ENCODE data around the gene TSPEAR. TPM values are rescaled to one million over a fixed set of nuclear protein-coding genes. Genes with fewer than 3 reads are reported as not detected.
"Not testable (repeated sequence)": the region's sequence is repeated elsewhere in the genome, so short reads cannot be mapped to it uniquely, and the experiment has no call there.

Gene TSPEAR
- total RNA-seq, 4 donors from 2014 or later = not detected

DNA sequence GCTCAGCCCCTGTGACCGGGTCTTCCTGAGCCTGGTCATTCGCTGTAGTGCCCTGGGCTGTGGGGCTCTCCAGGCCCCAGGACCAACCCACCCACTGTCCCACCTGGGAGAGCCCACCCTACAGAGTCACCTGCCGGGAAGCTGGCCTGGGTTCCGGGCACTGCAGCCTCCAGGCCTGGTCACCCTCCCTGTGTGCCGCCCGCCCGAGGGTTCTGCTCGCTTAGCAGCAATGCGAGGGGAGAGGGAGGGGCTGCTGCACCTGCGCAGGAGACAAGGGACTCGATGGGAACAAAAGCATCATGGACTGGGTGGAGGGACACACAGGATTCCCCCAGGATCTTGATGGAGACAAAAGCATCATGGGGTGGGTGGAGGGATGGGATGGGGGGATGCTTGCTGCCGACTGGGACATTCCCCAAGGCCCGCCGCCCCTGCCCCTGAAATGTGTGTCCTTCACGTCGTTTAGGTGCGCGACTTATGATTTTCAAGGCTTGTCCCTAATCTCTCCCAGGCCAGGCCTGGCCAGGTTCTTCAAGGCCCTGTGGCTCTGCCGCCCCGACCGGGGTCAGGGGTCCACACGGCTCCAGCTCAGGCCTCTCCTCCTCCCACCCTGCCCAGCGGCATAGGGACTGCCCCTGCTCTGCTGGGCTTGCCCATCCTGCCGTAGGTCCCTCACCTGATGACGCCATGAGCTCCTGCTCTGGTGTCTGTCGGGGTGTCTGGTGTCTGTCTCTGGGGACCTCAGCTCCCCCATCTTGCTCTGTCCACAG, 97.8 kb downstream of the TSPEAR start:
- H3K9me3 ChIP-seq = peaks cover 0 to 40% (median 0%) of the 10 kb centered on the region in 4 donors
- H3K27ac ChIP-seq = no peak overlapping the region
- DNase-seq (ENCODE audit: low spot score in 2 of 2) = no peak
- no peak overlapping the region for H3K4me3 ChIP-seq
- TF ChIP-seq POLR2A (IDR thresholded peaks at IDR 0.05) = no peak
- no peak for TF ChIP-seq CTCF (IDR thresholded peaks at IDR 0.05)
- TF ChIP-seq EP300 (IDR thresholded peaks at IDR 0.05) = no peak
- no peaks in the 10 kb centered on the region for H3K27me3 ChIP-seq
- H3K4me1 ChIP-seq = no peaks in the 10 kb centered on the region
- no peaks in the 10 kb centered on the region for H3K36me3 ChIP-seq
- 85 to 86% methylated on average over 25 to 26 of the region's 26 CpGs for WGBS, 2 donors

GRCh38 chr21:44612669-44613229, 98.6 kb downstream of the TSPEAR start:
- 81 to 85% methylated on average over 10 to 13 of the region's 13 CpGs for WGBS, 2 donors
- H3K27me3 ChIP-seq = no peaks in the 10 kb centered on the region
- no peak for DNase-seq (ENCODE audit: low spot score in 2 of 2)

GRCh38 chr21:44612029-44612486, 99.3 kb downstream of the TSPEAR start, which contains the start of gene KRTAP10-8:
Gene KRTAP10-8, plus strand, starts transcription at chr21:44612079. Its CDS starts 22 bp downstream, at chr21:44612101.
- H3K9me3 ChIP-seq = peaks cover 0 to 42% (median 0%) of the 10 kb centered on the region in 4 donors
- H3K4me3 ChIP-seq = no peak within 1 kb of the TSS
- H3K36me3 ChIP-seq = no peaks in the 10 kb centered on the region
- H3K4me1 ChIP-seq = no peaks in the 10 kb centered on the region
- no peak for DNase-seq (ENCODE audit: low spot score in 2 of 2)
- no peak within 1 kb of the TSS for H3K27ac ChIP-seq
- no peaks in the 10 kb centered on the region for H3K27me3 ChIP-seq
- TF ChIP-seq CTCF (IDR thresholded peaks at IDR 0.05) = no peak
- TF ChIP-seq EP300 (IDR thresholded peaks at IDR 0.05) = no peak
- TF ChIP-seq POLR2A (IDR thresholded peaks at IDR 0.05) = no peak
- WGBS, 2 donors = 85 to 90% methylated on average over 7 to 8 of the region's 8 CpGs

More at GRCh38 chr21:44612669-44613229, 98.6 kb downstream of the TSPEAR start:
- Histone ChIP-seq H3K4me1 (no peaks in the 10 kb centered on the region), H3K27ac (no peak overlapping the region), H3K36me3 (no peaks in the 10 kb centered on the region), H3K9me3 (peaks cover 0 to 42% (median 0%) of the 10 kb centered on the region in 4 donors), H3K4me3 (no peak overlapping the region)
- TF ChIP-seq CTCF (IDR thresholded peaks at IDR 0.05) (no peak), EP300 (IDR thresholded peaks at IDR 0.05) (no peak), POLR2A (IDR thresholded peaks at IDR 0.05) (no peak)

GRCh38 chr21:44611551-44611950, 99.8 kb downstream of the TSPEAR start:
- 84 to 89% methylated on average over 4 of the region's 4 CpGs for WGBS, 2 donors
- no peak overlapping the region for H3K27ac ChIP-seq
- H3K27me3 ChIP-seq = no peaks in the 10 kb centered on the region
- H3K4me3 ChIP-seq = no peak overlapping the region
- H3K4me1 ChIP-seq = no peaks in the 10 kb centered on the region
- peaks cover 0 to 42% (median 0%) of the 10 kb centered on the region in 4 donors for H3K9me3 ChIP-seq
- no peak for TF ChIP-seq EP300 (IDR thresholded peaks at IDR 0.05)
- no peak for TF ChIP-seq POLR2A (IDR thresholded peaks at IDR 0.05)
- no peak for TF ChIP-seq CTCF (IDR thresholded peaks at IDR 0.05)
- no peaks in the 10 kb centered on the region for H3K36me3 ChIP-seq
- DNase-seq (ENCODE audit: low spot score in 2 of 2) = no peak

GRCh38 chr21:44610157-44610843, 101.1 kb downstream of the TSPEAR start:
- H3K4me1 ChIP-seq; H3K36me3 ChIP-seq; H3K27me3 ChIP-seq; DNase-seq (ENCODE audit: low spot score in 2 of 2); H3K4me3 ChIP-seq; H3K27ac ChIP-seq: not testable (repeated sequence)
- peaks cover 0 to 47% (median 0%) of the 10 kb centered on the region in 4 donors for H3K9me3 ChIP-seq
- WGBS, 2 donors = 92 to 93% methylated on average over 7 of the region's 7 CpGs
